ENCODE data around the gene LAMA2. TPM values are rescaled to one million over a fixed set of nuclear protein-coding genes. Genes with fewer than 3 reads are reported as not detected.

The LAMA2 gene
- total and polyA plus RNA-seq, 2 experiments from 2014 or later = 11.1 to 57.5 TPM

- Histone ChIP-seq H3K27ac (no peak overlapping the region), H4K20me1 (ENCODE audit: insufficient read depth, poor library complexity, severe bottlenecking) (no peaks in the 10 kb centered on the region), H2AFZ (no peak overlapping the region), H3K36me3 (replicated peaks; ENCODE audit: insufficient read depth, low read depth) (no peaks in the 10 kb centered on the region), H3K4me1 (ENCODE audit: insufficient read depth) (no peaks in the 10 kb centered on the region), H3K27me3 (no peaks in the 10 kb centered on the region), H3K4me2 (no peak overlapping the region), H3K9me2 (replicated peaks; ENCODE audit: insufficient read depth) (no peaks in the 10 kb centered on the region), H3K4me3 (no peak overlapping the region), H3K9me3 (ENCODE audit: low read depth) (no peaks in the 10 kb centered on the region), H3K79me2 (no peaks in the 10 kb centered on the region)
- DNase-seq (ENCODE audit: low spot score) = no peak
- WGBS (ENCODE audit: low lambda C conversion rate, missing lambda C conversion rate) = 66% methylated on average over 3 of the region's 3 CpGs
- TF ChIP-seq CTCF (IDR thresholded peaks at IDR 0.05; ENCODE audit: poor library complexity) (no peak), EZH2phosphoT487 (IDR thresholded peaks at IDR 0.05; ENCODE audit: low read depth, severe bottlenecking, unreplicated experiment) (no peak), EZH2 (IDR thresholded peaks at IDR 0.05; ENCODE audit: borderline replicate concordance) (no peak)
Measured at GRCh38 chr6:129472239-129472638, 589.3 kb downstream of the LAMA2 start.

DNA sequence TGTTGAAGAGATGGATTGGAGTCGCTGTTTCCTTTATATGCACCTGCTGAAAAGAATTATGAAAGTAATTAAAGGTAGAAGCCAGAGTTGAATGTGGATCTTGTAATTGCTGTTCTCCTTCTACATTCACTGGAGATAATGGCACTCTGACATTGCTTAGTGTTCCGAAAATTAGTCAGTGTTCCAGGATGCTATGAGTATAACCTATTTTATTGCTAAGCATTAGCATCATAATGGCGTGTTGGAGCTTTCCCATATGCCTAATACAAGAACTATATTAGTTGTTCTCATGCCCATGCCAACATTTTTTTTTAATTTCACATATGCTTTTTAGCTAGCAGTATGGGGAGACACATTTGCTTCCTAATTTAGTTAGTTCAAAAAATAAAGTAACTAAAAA is 590.6 kb downstream of the LAMA2 start:
- Histone ChIP-seq H3K27me3 (no peaks in the 10 kb centered on the region), H3K27ac (no peak overlapping the region), H3K36me3 (replicated peaks; ENCODE audit: insufficient read depth, low read depth) (no peaks in the 10 kb centered on the region), H4K20me1 (ENCODE audit: insufficient read depth, poor library complexity, severe bottlenecking) (no peaks in the 10 kb centered on the region), H3K9me2 (replicated peaks; ENCODE audit: insufficient read depth) (no peaks in the 10 kb centered on the region), H2AFZ (no peak overlapping the region), H3K4me3 (no peak overlapping the region), H3K79me2 (no peaks in the 10 kb centered on the region), H3K9me3 (ENCODE audit: low read depth) (no peaks in the 10 kb centered on the region), H3K4me2 (no peak overlapping the region), H3K4me1 (ENCODE audit: insufficient read depth) (no peaks in the 10 kb centered on the region)
- 95% methylated on average over 3 of the region's 3 CpGs for WGBS (ENCODE audit: low lambda C conversion rate, missing lambda C conversion rate)
- TF ChIP-seq EZH2 (IDR thresholded peaks at IDR 0.05; ENCODE audit: borderline replicate concordance) (no peak), EZH2phosphoT487 (IDR thresholded peaks at IDR 0.05; ENCODE audit: low read depth, severe bottlenecking, unreplicated experiment) (no peak), CTCF (IDR thresholded peaks at IDR 0.05; ENCODE audit: poor library complexity) (no peak)
- no peak for DNase-seq (ENCODE audit: low spot score)

GRCh38 chr6:129475477-129476247 is 592.7 kb downstream of the LAMA2 start:
- no peak for DNase-seq (ENCODE audit: low spot score)
- H3K4me3 ChIP-seq = no peak overlapping the region
- TF ChIP-seq EZH2phosphoT487 (IDR thresholded peaks at IDR 0.05; ENCODE audit: low read depth, severe bottlenecking, unreplicated experiment) (no peak), CTCF (IDR thresholded peaks at IDR 0.05; ENCODE audit: poor library complexity) (no peak), EZH2 (IDR thresholded peaks at IDR 0.05; ENCODE audit: borderline replicate concordance) (no peak)
- H3K9me2 ChIP-seq (replicated peaks; ENCODE audit: insufficient read depth) = no peaks in the 10 kb centered on the region
- no peaks in the 10 kb centered on the region for H3K36me3 ChIP-seq (replicated peaks; ENCODE audit: insufficient read depth, low read depth)
- H3K4me1 ChIP-seq (ENCODE audit: insufficient read depth) = no peaks in the 10 kb centered on the region
- H4K20me1 ChIP-seq (ENCODE audit: insufficient read depth, poor library complexity, severe bottlenecking) = no peaks in the 10 kb centered on the region
- no peaks in the 10 kb centered on the region for H3K79me2 ChIP-seq
- no peaks in the 10 kb centered on the region for H3K9me3 ChIP-seq (ENCODE audit: low read depth)
- H3K27me3 ChIP-seq = no peaks in the 10 kb centered on the region
- no peak overlapping the region for H3K4me2 ChIP-seq
- H3K27ac ChIP-seq = no peak overlapping the region
- 59% methylated on average over 7 of the region's 7 CpGs for WGBS (ENCODE audit: low lambda C conversion rate, missing lambda C conversion rate)
- H2AFZ ChIP-seq = no peak overlapping the region
